GM10248 (cell line): Measurements from ENCODE around the gene PYGB.

ENCODE experiments used
- CTCF ChIA-PET: fragments of 300-600 bp; sonication (Branson Sonifier 250); formaldehyde crosslinking; extraction: SDS; loops from one replicate; lab custom pipeline; 2021; ENCODE audit warnings: antibody characterized with exemption; lab: Yijun Ruan, JAX
- POLR2A ChIA-PET: fragments of 350-650 bp; sonication (Branson Sonifier 250); formaldehyde crosslinking; extraction: SDS; loops from one replicate; lab custom pipeline; 2020; ENCODE audit warnings: antibody characterized with exemption; lab: Yijun Ruan, JAX
- DNase-seq: peaks from one replicate; pipeline ENCODE4 v3.0.0; 2012; ENCODE audit errors: extremely low spot score
- TF ChIP-seq, protein P1 (sequence below): IDR thresholded peaks from 2 replicates; pipeline ENCODE4 v1.5.1; 2012; ENCODE audit warnings: mild to moderate bottlenecking, low read depth; ENCODE audit errors: extremely low read depth, missing control alignments, control extremely low read depth

PYGB gene

DNA sequence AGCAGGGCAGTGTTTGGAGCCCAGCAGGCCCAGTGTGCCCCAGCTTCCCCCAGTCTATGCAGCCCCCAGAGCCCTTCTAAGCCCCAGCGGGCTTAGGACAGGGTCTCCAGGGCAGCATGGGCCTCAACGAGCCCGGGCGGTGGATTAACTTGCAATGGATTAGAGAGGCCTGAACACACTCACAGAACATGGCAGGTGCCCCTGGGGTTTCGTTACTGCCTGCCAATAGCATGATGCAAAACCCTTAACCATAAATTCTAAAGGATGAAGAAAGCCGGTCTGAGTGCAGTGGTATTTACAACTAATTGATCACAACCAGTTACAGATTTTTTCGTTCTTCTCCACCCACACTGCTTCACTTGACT lies 33.5 kb upstream of the PYGB start:
- POLR2A ChIA-PET = no interaction called here
- TF ChIP-seq, protein P1, sequence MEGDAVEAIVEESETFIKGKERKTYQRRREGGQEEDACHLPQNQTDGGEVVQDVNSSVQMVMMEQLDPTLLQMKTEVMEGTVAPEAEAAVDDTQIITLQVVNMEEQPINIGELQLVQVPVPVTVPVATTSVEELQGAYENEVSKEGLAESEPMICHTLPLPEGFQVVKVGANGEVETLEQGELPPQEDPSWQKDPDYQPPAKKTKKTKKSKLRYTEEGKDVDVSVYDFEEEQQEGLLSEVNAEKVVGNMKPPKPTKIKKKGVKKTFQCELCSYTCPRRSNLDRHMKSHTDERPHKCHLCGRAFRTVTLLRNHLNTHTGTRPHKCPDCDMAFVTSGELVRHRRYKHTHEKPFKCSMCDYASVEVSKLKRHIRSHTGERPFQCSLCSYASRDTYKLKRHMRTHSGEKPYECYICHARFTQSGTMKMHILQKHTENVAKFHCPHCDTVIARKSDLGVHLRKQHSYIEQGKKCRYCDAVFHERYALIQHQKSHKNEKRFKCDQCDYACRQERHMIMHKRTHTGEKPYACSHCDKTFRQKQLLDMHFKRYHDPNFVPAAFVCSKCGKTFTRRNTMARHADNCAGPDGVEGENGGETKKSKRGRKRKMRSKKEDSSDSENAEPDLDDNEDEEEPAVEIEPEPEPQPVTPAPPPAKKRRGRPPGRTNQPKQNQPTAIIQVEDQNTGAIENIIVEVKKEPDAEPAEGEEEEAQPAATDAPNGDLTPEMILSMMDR = no peak
- no peak for DNase-seq
- CTCF ChIA-PET = interaction anchor here (1.3 to 1.8 kb wide), 2 partner anchors 9 to 11 kb away, joined by 4 to 6 read pairs; no protein-coding TSS in a partner anchor

DNA sequence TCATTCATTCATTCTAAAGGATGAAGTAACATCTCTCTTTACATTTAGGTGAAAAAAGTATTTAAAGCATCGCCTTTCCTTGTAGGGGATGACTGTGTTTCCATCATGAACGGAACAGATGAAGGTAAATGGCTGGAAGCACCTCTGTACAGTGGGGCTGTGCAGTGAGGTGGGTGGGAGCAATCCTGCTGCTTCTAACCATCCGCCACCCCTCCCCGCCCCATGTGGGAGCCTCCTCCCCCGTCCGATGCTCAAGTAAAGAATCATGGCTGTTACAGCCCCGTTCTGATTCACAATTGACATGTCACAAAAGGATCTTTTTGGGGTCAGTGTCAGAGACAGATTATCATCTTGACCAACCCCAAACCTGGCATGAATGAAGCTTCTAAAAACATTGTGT lies 33.1 kb upstream of the PYGB start:
- ChIA-PET CTCF (interaction anchor here (1.3 kb wide), 1 partner anchor 10 kb away, joined by 4 read pairs; no protein-coding TSS in a partner anchor), POLR2A (no interaction called here)
- no peak for DNase-seq
- TF ChIP-seq, protein P1 = no peak

DNA sequence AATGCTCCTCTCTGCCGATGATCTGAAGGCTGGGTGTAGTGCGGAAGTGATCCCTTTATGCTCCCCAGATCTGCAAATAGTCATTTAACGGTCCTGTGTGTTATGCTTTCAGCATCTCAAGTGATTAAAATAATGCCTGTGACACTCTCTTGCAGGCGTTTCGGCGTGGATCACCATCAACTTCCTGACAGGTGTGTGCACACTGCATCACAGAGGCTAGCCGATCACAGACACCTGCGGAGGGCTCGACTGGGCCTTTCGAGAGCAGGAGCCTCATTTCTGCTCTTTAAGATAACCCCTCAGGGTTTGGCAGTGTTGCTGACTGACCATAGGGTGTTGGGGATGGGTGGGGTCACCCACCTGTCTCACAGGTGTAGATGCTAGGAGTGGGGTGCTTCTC lies 32.4 kb upstream of the PYGB start:
- no peak for DNase-seq
- ChIA-PET POLR2A (no interaction called here), CTCF (interaction anchor here (1.1 to 1.2 kb wide), 2 partner anchors 10 to 12 kb away, joined by 3 read pairs; no protein-coding TSS in a partner anchor)
- TF ChIP-seq, protein P1 = no peak

DNA sequence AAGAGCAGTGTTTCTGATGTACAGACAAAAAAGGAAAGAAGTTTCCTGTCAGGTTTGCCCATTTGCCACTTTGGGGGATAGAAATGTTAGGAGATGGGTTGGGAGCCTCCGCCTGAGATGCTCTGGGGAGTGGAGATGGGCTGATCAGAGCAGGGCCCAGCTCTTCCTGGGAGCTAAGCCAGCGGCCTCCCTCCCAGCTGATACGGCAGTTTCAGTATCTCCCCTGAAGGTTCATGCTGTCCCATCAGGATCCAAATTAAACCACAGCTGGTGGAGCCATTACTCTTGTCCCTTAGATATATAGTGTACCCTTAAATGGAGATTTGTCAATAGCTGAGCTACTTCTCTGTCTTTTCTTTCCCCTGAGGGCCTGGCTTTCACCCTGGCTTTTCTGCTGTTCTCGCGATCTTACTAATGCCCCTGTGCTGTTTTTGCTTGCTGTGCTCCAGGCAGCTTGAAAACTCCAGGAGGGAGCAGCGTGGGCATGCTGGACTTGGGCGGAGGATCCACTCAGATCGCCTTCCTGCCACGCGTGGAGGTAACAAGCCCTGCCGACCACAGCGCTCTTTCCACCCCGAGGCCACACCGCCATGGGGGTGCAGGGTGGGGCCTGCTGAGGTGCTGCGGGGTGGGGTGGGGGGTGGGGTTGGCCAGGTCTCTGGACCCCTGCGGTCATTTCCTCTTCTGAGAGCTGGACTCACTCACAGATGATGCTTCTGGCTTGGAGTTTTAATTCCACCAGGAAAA lies 31.5 kb upstream of the PYGB start:
- no peak for DNase-seq
- ChIA-PET CTCF (interaction anchor here (0.9 to 1.2 kb wide), 3 partner anchors 9 to 13 kb away, joined by 3 read pairs; no protein-coding TSS in a partner anchor), POLR2A (no interaction called here)
- TF ChIP-seq, protein P1 = no peak

DNA sequence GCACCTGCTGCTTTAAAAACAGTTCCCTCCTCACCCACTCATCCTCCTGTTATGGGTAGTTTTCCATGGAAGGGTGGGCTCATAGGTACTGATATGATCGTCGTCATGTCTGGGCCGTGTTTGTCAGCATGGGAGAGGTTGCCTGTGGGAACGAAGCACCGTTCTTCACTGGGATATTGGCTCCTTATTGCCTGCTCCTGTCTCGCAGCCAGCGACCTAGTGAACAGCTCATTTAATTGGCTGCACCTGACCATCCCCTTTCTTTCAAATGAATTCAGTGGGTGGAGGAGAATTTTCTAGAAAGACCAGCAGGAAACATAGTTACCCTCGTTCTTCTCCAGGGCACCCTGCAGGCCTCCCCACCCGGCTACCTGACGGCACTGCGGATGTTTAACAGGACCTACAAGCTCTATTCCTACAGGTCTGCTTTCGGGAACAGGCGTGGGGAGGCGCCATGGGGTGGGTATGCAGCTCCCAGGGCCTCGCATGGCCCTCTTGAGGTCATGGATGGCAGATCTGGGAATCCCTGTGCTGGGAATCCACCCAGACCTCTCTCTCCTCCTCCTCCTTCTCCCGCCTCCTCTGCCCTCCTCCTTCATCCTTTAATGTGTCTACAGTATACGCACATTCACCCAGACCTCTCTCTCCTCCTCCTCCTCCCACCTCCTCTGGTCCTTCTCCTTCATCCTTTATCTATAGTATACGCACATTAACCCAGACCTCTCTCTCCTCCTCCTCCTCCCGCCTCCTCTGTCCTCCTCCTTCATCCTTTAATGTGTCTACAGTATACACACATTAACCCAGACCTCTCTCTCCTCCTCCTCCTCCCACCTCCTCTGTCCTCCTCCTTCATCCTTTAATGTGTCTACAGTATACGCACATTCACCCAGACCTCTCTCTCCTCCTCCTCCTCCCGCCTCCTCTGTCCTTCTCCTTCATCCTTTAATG lies 30.4 kb upstream of the PYGB start:
- CTCF ChIA-PET = interaction anchor here (0.9 kb wide), 1 partner anchor 10 kb away, joined by 3 read pairs; no protein-coding TSS in a partner anchor
- no peak for DNase-seq
- POLR2A ChIA-PET = no interaction called here
- TF ChIP-seq, protein P1 = no peak

DNA sequence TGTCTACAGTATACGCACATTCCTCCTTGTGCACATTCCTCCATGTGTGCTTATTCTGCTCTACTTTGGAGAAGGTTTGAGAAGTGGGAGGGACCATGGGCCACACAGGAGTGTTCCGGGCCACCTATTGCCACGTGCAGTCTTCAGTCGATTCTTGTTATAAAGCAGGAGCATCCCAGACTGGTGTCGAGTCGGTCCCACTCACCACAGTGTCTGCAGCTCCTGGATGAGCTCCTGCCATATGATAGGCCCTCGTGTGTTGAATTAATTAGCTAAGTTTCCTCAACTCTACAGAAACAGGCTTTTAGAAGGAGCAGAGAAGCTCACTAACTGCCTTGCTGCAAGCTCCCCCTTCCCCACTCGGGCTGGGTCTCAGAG lies 29.8 kb upstream of the PYGB start:
- TF ChIP-seq, protein P1 = no peak
- ChIA-PET POLR2A (no interaction called here), CTCF (interaction anchor here (0.9 kb wide), 1 partner anchor 22 kb away, joined by 3 read pairs; the partner anchor contains the start of gene ENTPD6)
- no peak for DNase-seq
